A549 (cell line): ENCODE data around the gene PPP1R12C. TPM values are rescaled to one million over a fixed set of nuclear protein-coding genes. Genes with fewer than 3 reads are reported as not detected.

Experiments used
- ATAC-seq, 2 experiments: fragments of 200-7000 bp in 1 of 2; fragments of >200 bp in 1 of 2; cut with Nextera tagmentation in 1 of 2; cut with Tn5 transposase in 1 of 2; 3 replicates each; pipeline versions ENCODE4 v1.8.0 to v1.9.1; 2018 to 2020; ENCODE audit warnings: mild to moderate bottlenecking in 1 of 2, moderate library complexity in 1 of 2
- CTCF ChIA-PET: fragments of 300-600 bp; sonication (Branson Sonifier 250); formaldehyde crosslinking; extraction: SDS; loops from one replicate; lab custom pipeline; 2021; ENCODE audit warnings: antibody characterized with exemption, inconsistent platforms; lab: Yijun Ruan, JAX
- POLR2A ChIA-PET: fragments of 350-600 bp; formaldehyde crosslinking; extraction: SDS; loops from one replicate; lab custom pipeline; 2021; ENCODE audit warnings: antibody characterized with exemption, inconsistent platforms; lab: Yijun Ruan, JAX
- DNase-seq, 2 experiments: peaks; one replicate each; pipeline versions ENCODE4 v3.0.0 to v3.0.0-alpha.2; 2011 to 2016; ENCODE audit warnings: low read depth in 1 of 2, low spot score in 1 of 2
- FAIRE-seq: peaks from 2 replicates; lab custom pipeline; 2011; peaks lifted over from hg19 to GRCh38; lab: Jason Lieb, UNC
- H3K27ac ChIP-seq, 2 experiments: fragments of >200 bp; sonication (Bioruptor Twin); formaldehyde crosslinking; 3 replicates each; pipeline ENCODE4 v1.5.1; 2016 to 2017
- H3K4me1 ChIP-seq: fragments of >200 bp; sonication (Bioruptor Twin); formaldehyde crosslinking; 3 replicates; pipeline ENCODE4 v1.6.1; 2016
- H3K4me2 ChIP-seq: fragments of >200 bp; sonication (Bioruptor Twin); formaldehyde crosslinking; 3 replicates; pipeline ENCODE4 v1.6.1; 2016
- H3K4me3 ChIP-seq: fragments of >200 bp; sonication (Bioruptor Twin); formaldehyde crosslinking; 3 replicates; pipeline ENCODE4 v1.5.1; 2016
- H3K9me3 ChIP-seq: fragments of >200 bp; sonication (Bioruptor Twin); formaldehyde crosslinking; 3 replicates; pipeline ENCODE4 v1.6.1; 2016
- CBX2 ChIP-seq: fragments of 200-600 bp; sonication (generic); IDR thresholded peaks from 2 replicates; pipeline ENCODE4 v1.6.1; 2016; ENCODE audit warnings: low read depth, mild to moderate bottlenecking, borderline replicate concordance
- CEBPB ChIP-seq, 2 experiments: fragments of >200 bp in 1 of 2; sonication (Bioruptor Twin) in 1 of 2; formaldehyde crosslinking in 1 of 2; IDR thresholded peaks; 2 replicates each; pipeline ENCODE4 v1.6.1; 2012 to 2016
- CHD2 ChIP-seq: fragments of 150-350 bp; IDR thresholded peaks from 2 replicates; pipeline ENCODE4 v1.6.1; 2014; ENCODE audit warnings: low read length; ENCODE audit not compliant: partially characterized antibody
- EHF ChIP-seq: fragments of 250-450 bp; sonication (Bioruptor Pico); IDR thresholded peaks from 2 replicates; pipeline ENCODE4 v1.5.0; 2020; ENCODE audit warnings: mild to moderate bottlenecking
- EHMT2 ChIP-seq: fragments of 200-600 bp; sonication (generic); IDR thresholded peaks from 2 replicates; pipeline ENCODE4 v1.6.1; 2016; ENCODE audit warnings: antibody characterized with exemption, low read depth, mild to moderate bottlenecking, moderate library complexity
- EP300 ChIP-seq, 2 experiments: fragments of >200 bp; sonication (Bioruptor Twin); formaldehyde crosslinking; IDR thresholded peaks; 2 replicates in 1 of 2; 3 replicates in 1 of 2; pipeline ENCODE4 v1.6.1; 2016 to 2017
- FOXS1 ChIP-seq: fragments of 250-450 bp; sonication (Bioruptor Pico); IDR thresholded peaks from 2 replicates; pipeline ENCODE4 v1.5.0; 2020; ENCODE audit warnings: mild to moderate bottlenecking, moderate library complexity
- HDAC2 ChIP-seq: fragments of 200-600 bp; sonication (generic); IDR thresholded peaks from 2 replicates; pipeline ENCODE4 v1.6.1; 2016
- JUN ChIP-seq, 2 experiments: fragments of >200 bp; sonication (Bioruptor Twin); formaldehyde crosslinking; IDR thresholded peaks; 2 replicates in 1 of 2; 3 replicates in 1 of 2; pipeline ENCODE4 v1.6.1; 2016 to 2017
- JUNB ChIP-seq: fragments of >200 bp; sonication (Bioruptor Twin); formaldehyde crosslinking; IDR thresholded peaks from 2 replicates; pipeline ENCODE4 v1.6.1; 2016
- POLR2A ChIP-seq: IDR thresholded peaks from 2 replicates; pipeline ENCODE4 v1.6.1; 2012; ENCODE audit warnings: mild to moderate bottlenecking, low read length
- POLR2AphosphoS2 ChIP-seq: conservative IDR thresholded peaks from 2 replicates; pipeline ENCODE4 v1.6.1; 2012; ENCODE audit warnings: low read length, improper control_type of control experiment, inconsistent platforms
- RAD21 ChIP-seq, 2 experiments: fragments of >200 bp in 1 of 2; sonication (Bioruptor Twin) in 1 of 2; formaldehyde crosslinking in 1 of 2; IDR thresholded peaks in 1 of 2; conservative IDR thresholded peaks in 1 of 2; 2 replicates in 1 of 2; 3 replicates in 1 of 2; pipeline ENCODE4 v1.6.1; 2012 to 2018; ENCODE audit warnings: inconsistent platforms in 1 of 2
- RARB ChIP-seq: fragments of 250-450 bp; sonication (Bioruptor Pico); IDR thresholded peaks from 2 replicates; pipeline ENCODE4 v1.8.0; 2021; ENCODE audit warnings: mild to moderate bottlenecking, moderate library complexity
- RCOR1 ChIP-seq: fragments of 150-350 bp; IDR thresholded peaks from 2 replicates; pipeline ENCODE4 v1.6.1; 2014; ENCODE audit warnings: antibody characterized with exemption, low read length, low read depth
- SMC3 ChIP-seq: fragments of >200 bp; sonication (Bioruptor Twin); formaldehyde crosslinking; IDR thresholded peaks from 3 replicates; pipeline ENCODE4 v1.6.1; 2018; ENCODE audit warnings: inconsistent platforms
- SREBF2 ChIP-seq: fragments of 450-650 bp; IDR thresholded peaks from 2 replicates; pipeline ENCODE4 v1.6.1; 2014; ENCODE audit warnings: mild to moderate bottlenecking, moderate library complexity
- TFCP2L1 ChIP-seq: fragments of 250-450 bp; sonication (Bioruptor Pico); IDR thresholded peaks from 2 replicates; pipeline ENCODE4 v1.5.0; 2021; ENCODE audit warnings: mild to moderate bottlenecking
- TP53 ChIP-seq: fragments of 250-450 bp; sonication (Bioruptor Pico); IDR thresholded peaks from 2 replicates; pipeline ENCODE4 v1.5.0; 2021; ENCODE audit warnings: mild to moderate bottlenecking, moderate library complexity
- ZFP36 ChIP-seq: fragments of 450-650 bp; IDR thresholded peaks from 2 replicates; pipeline ENCODE4 v1.6.1; 2014; ENCODE audit warnings: borderline replicate concordance; ENCODE audit not compliant: partially characterized antibody
- ZSCAN20 ChIP-seq: fragments of 250-450 bp; sonication (Bioruptor Pico); IDR thresholded peaks from 2 replicates; pipeline ENCODE4 v1.8.0; 2022; ENCODE audit warnings: mild to moderate bottlenecking, moderate library complexity
- WGBS: methylation state at CpG from one replicate; pipeline ENCODE4 v1.1.6; 2017; ENCODE audit errors: missing lambda C conversion rate; 5-methylcytosine and 5-hydroxymethylcytosine counted together
- polyA plus RNA-seq, 4 experiments: library from polyadenylated mRNA; depleted of rRNA in 3 of 4; stranded (reverse); fragments of >200 nt; fragmentation: RNase III in 1 of 4; extraction: RNeasy Plus Mini Kit Qiagen cat#74134 plus additional on column Dnase treatment in 1 of 4; gene quantifications; 2 replicates in 3 of 4; 3 replicates in 1 of 4; pipeline ENCODE4 v1.2.3, GENCODE V29; 2011 to 2017
- TF ChIP-seq, protein P1 (sequence below): IDR thresholded peaks from 2 replicates; pipeline ENCODE4 v1.6.1; 2012; ENCODE audit warnings: low read depth, borderline replicate concordance
- TF ChIP-seq, protein P2 (sequence below): fragments of 150-350 bp; IDR thresholded peaks from 2 replicates; pipeline ENCODE4 v1.6.1; 2014; ENCODE audit warnings: low read depth, mild to moderate bottlenecking, low read length
- TF ChIP-seq, protein P3 (sequence below): IDR thresholded peaks from 2 replicates; pipeline ENCODE4 v1.6.1; 2012
- TF ChIP-seq, protein P4 (sequence below): fragments of >200 bp; sonication (Bioruptor Twin); formaldehyde crosslinking; IDR thresholded peaks from 3 replicates; pipeline ENCODE4 v1.6.1; 2016
- TF ChIP-seq, protein P5 (sequence below): fragments of 250-450 bp; sonication (Bioruptor Pico); IDR thresholded peaks from 2 replicates; pipeline ENCODE4 v1.5.0; 2020; ENCODE audit warnings: low read depth, mild to moderate bottlenecking, moderate library complexity
- TF ChIP-seq, protein P6 (sequence below): IDR thresholded peaks from 2 replicates; pipeline ENCODE4 v1.6.1; 2012

PPP1R12C gene
- polyA plus RNA-seq, 2 of the 4 experiments (the other 2 are of a cell fraction) = 22.0 to 70.3 TPM

DNA sequence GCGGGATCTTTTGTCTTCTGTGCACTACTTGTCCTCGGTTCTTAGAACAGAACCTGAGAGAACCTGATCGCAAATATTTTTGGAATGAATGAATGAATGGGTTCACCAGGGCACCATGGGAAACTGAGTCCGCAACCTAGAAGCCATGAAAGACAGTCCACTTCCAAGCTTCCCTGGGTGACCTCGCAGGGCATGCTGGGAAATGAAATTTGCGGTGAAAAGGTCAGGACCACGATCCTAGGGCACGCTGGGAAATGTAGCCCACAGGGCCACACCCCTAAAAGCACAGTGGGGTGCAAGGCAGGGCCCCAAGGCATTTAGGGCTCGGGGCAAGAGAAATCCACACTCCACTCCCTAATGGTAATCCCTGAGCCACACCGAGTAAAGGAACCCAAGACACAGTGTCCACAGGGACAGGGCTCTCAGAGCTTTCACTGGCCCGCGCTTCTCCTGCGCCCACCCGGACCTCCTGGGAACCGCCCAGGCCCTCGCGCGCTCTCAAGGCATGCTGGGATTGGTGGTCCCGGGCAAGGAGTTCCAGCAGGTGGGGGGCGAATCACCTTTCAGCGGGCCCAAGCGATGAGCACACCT, 1.1 kb upstream of the PPP1R12C start:
- no peaks in the 10 kb centered on the region for H3K9me3 ChIP-seq
- WGBS = 74% methylated on average over 22 of the region's 22 CpGs
- FAIRE-seq (no peak), DNase-seq (peak in 1 of 2 experiments; percentile 54), ATAC-seq (no peak)
- TF ChIP-seq EHF (CRISPR knock-in tag) = no peak
- no peak for TF ChIP-seq EHMT2
- TF ChIP-seq RARB (CRISPR knock-in tag) = no peak
- TF ChIP-seq, protein P1, sequence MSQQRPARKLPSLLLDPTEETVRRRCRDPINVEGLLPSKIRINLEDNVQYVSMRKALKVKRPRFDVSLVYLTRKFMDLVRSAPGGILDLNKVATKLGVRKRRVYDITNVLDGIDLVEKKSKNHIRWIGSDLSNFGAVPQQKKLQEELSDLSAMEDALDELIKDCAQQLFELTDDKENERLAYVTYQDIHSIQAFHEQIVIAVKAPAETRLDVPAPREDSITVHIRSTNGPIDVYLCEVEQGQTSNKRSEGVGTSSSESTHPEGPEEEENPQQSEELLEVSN = no peak
- TF ChIP-seq SREBF2 = no peak
- no peak for TF ChIP-seq ZFP36
- TF ChIP-seq, protein P2, sequence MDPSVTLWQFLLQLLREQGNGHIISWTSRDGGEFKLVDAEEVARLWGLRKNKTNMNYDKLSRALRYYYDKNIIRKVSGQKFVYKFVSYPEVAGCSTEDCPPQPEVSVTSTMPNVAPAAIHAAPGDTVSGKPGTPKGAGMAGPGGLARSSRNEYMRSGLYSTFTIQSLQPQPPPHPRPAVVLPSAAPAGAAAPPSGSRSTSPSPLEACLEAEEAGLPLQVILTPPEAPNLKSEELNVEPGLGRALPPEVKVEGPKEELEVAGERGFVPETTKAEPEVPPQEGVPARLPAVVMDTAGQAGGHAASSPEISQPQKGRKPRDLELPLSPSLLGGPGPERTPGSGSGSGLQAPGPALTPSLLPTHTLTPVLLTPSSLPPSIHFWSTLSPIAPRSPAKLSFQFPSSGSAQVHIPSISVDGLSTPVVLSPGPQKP = no peak
- TF ChIP-seq, protein P3, sequence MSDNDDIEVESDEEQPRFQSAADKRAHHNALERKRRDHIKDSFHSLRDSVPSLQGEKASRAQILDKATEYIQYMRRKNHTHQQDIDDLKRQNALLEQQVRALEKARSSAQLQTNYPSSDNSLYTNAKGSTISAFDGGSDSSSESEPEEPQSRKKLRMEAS = peak; percentile 11; the same call in 1 of the 2 replicates
- peak overlapping the region; percentile 64 for H3K4me3 ChIP-seq
- H3K4me1 ChIP-seq = peaks cover 30% of the 10 kb centered on the region
- ChIA-PET CTCF (interaction anchor here (0.7 to 6.7 kb wide), 6 partner anchors 12 to 386 kb away, joined by 3 to 35 read pairs (median 4); no protein-coding TSS in a partner anchor), POLR2A (interaction anchor here (0.6 to 2.4 kb wide), 11 partner anchors 23 to 651 kb away, joined by 3 to 12 read pairs (median 5); partner anchors contain the start of genes DNAAF3, KMT5C, PPP6R1 and UBE2S)
- peak overlapping the region; percentile 90 for H3K4me2 ChIP-seq
- H3K27ac ChIP-seq = peak overlapping the region; percentile 76 to 94

DNA sequence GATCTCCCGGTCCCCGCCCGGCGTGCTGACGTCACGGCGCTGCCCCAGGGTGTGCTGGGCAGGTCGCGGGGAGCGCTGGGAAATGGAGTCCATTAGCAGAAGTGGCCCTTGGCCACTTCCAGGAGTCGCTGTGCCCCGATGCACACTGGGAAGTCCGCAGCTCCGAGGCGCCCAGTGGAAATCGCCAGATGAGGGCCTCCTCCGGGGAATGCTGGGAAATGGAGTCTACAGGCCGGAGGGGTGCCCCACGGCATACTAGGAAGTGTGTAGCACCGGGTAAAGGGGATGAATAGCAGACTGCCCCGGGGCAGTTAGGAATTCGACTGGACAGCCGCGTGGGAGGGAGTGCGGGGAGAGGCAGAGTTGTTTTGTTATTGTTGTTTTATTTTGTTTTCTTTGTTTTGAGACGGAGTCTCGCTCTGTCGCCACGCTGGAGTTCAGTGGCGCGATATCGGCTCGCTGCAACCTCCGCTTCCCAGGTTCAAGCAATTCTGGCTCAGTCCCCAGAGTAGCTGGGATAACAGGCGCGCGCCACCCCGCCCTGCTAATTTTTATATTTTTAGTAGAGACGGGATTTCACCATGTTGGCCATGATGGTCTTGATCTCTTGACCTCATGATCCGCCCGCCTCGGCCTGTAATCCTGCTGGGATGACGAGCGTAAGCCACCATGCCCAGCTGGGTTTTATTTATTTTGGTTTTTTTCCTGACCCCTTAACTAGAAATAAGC, 390 bp upstream of the PPP1R12C start:
- CTCF ChIA-PET = interaction anchor here (0.6 to 6.7 kb wide), 11 partner anchors 11 to 386 kb away, joined by 3 to 35 read pairs (median 4); no protein-coding TSS in a partner anchor
- ATAC-seq (peak; percentile 90 to 95), FAIRE-seq (peak; percentile 56), DNase-seq (peak; percentile 99 to 100)
- POLR2A ChIA-PET = interaction anchor here (0.6 to 2.4 kb wide), 14 partner anchors 23 to 537 kb away, joined by 3 to 12 read pairs (median 4); partner anchors contain the start of genes DNAAF3, KMT5C, PPP6R1 and UBE2S
- WGBS = 6% methylated on average over 32 of the region's 44 CpGs
- H3K4me3 ChIP-seq = peak overlapping the region; percentile 64
- H3K27ac ChIP-seq = peak overlapping the region; percentile 85 to 94
- H3K9me3 ChIP-seq = no peaks in the 10 kb centered on the region
- H3K4me2 ChIP-seq = peak overlapping the region; percentile 90
- H3K4me1 ChIP-seq = peaks cover 30% of the 10 kb centered on the region
- peak in 1 of 2 experiments; percentile 36; a peak in 3 of 5 replicates for TF ChIP-seq JUN (IDR thresholded peaks at IDR 0.05)
- TF ChIP-seq TFCP2L1 (CRISPR knock-in tag) = no peak
- TF ChIP-seq, protein P4, sequence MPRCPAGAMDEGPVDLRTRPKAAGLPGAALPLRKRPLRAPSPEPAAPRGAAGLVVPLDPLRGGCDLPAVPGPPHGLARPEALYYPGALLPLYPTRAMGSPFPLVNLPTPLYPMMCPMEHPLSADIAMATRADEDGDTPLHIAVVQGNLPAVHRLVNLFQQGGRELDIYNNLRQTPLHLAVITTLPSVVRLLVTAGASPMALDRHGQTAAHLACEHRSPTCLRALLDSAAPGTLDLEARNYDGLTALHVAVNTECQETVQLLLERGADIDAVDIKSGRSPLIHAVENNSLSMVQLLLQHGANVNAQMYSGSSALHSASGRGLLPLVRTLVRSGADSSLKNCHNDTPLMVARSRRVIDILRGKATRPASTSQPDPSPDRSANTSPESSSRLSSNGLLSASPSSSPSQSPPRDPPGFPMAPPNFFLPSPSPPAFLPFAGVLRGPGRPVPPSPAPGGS = peak; percentile 29; the same call in 1 of the 3 replicates
- no peak for TF ChIP-seq TP53
- no peak for TF ChIP-seq HDAC2
- no peak for TF ChIP-seq RAD21 (conservative IDR thresholded peaks at IDR 0.05 in 1 of 2, IDR thresholded peaks at IDR 0.05 in 1 of 2)
- no peak for TF ChIP-seq RCOR1
- no peak for TF ChIP-seq CEBPB (IDR thresholded peaks at IDR 0.05)
- no peak for TF ChIP-seq EHF (CRISPR knock-in tag)
- no peak for TF ChIP-seq SMC3
- TF ChIP-seq CHD2 = no peak
- TF ChIP-seq FOXS1 (CRISPR knock-in tag) = no peak
- no peak for TF ChIP-seq JUNB
- TF ChIP-seq EP300 (IDR thresholded peaks at IDR 0.05) = no peak
- no peak for TF ChIP-seq SREBF2
- TF ChIP-seq, protein P5, sequence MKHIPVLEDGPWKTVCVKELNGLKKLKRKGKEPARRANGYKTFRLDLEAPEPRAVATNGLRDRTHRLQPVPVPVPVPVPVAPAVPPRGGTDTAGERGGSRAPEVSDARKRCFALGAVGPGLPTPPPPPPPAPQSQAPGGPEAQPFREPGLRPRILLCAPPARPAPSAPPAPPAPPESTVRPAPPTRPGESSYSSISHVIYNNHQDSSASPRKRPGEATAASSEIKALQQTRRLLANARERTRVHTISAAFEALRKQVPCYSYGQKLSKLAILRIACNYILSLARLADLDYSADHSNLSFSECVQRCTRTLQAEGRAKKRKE (CRISPR knock-in tag) = no peak
- TF ChIP-seq POLR2AphosphoS2 = no peak
- no peak for TF ChIP-seq RARB (CRISPR knock-in tag)
- TF ChIP-seq, protein P6, sequence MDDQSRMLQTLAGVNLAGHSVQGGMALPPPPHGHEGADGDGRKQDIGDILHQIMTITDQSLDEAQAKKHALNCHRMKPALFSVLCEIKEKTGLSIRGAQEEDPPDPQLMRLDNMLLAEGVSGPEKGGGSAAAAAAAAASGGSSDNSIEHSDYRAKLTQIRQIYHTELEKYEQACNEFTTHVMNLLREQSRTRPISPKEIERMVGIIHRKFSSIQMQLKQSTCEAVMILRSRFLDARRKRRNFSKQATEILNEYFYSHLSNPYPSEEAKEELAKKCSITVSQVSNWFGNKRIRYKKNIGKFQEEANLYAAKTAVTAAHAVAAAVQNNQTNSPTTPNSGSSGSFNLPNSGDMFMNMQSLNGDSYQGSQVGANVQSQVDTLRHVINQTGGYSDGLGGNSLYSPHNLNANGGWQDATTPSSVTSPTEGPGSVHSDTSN = no peak
- peak; percentile 74 for TF ChIP-seq POLR2A
- TF ChIP-seq, protein P3 = peak; percentile 56
- TF ChIP-seq CBX2 = no peak
- TF ChIP-seq, protein P2 = no peak
- TF ChIP-seq ZSCAN20 = no peak
